SKM-1 (cell line): ENCODE data around the gene PRMT3.
A peak's percentile ranks its signal among the peaks of the same experiment; 100 is the strongest.
"Not testable (repeated sequence)": the region's sequence is repeated elsewhere in the genome, so short reads cannot be mapped to it uniquely, and the experiment has no call there.

Experiments used
- DNase-seq: peaks from one replicate; lab custom pipeline; 2025; ENCODE audit not compliant: unreplicated experiment; lab: John Stamatoyannopoulos, UW

Gene PRMT3

GRCh38 chr11:20373568-20374209, 13.8 kb upstream of the PRMT3 start:
- DNase-seq: no peak

GRCh38 chr11:20374741-20375300, 12.7 kb upstream of the PRMT3 start:
- DNase-seq: no peak

GRCh38 chr11:20376162-20376730, 11.3 kb upstream of the PRMT3 start:
- DNase-seq: no peak

GRCh38 chr11:20385996-20386395, 1.5 kb upstream of the PRMT3 start:
- DNase-seq: not testable (repeated sequence)

GRCh38 chr11:20388096-20389055, 860 bp downstream of the PRMT3 start:
- DNase-seq: peak; percentile 10

GRCh38 chr11:20397281-20397680, 9.8 kb downstream of the PRMT3 start:
- DNase-seq: peak; percentile 17

GRCh38 chr11:20399498-20399897, 12.0 kb downstream of the PRMT3 start:
- DNase-seq: no peak

- no peak for DNase-seq
These were observed 15.5 kb downstream of the PRMT3 start for GRCh38 chr11:20403059-20403458.

- DNase-seq: no peak
These were observed 19.0 kb downstream of the PRMT3 start for GRCh38 chr11:20406484-20406883.

GRCh38 chr11:20407344-20407743, 19.8 kb downstream of the PRMT3 start:
- DNase-seq: no peak

GRCh38 chr11:20415432-20415831, 27.9 kb downstream of the PRMT3 start:
- DNase-seq: no peak

GRCh38 chr11:20417771-20418170, 30.3 kb downstream of the PRMT3 start:
- no peak for DNase-seq

GRCh38 chr11:20421946-20422345, 34.4 kb downstream of the PRMT3 start:
- no peak for DNase-seq

GRCh38 chr11:20429216-20429615, 41.7 kb downstream of the PRMT3 start:
- no peak for DNase-seq

- no peak for DNase-seq
These were observed 51.1 kb downstream of the PRMT3 start for GRCh38 chr11:20438637-20439036.

GRCh38 chr11:20443596-20443995, 56.1 kb downstream of the PRMT3 start:
- DNase-seq: no peak

GRCh38 chr11:20444535-20444934, 57.0 kb downstream of the PRMT3 start:
- DNase-seq: no peak

GRCh38 chr11:20448834-20449233, 61.3 kb downstream of the PRMT3 start:
- no peak for DNase-seq

- DNase-seq: no peak
These were observed 63.3 kb downstream of the PRMT3 start for GRCh38 chr11:20450829-20451228.

GRCh38 chr11:20451568-20451967, 64.1 kb downstream of the PRMT3 start:
- no peak for DNase-seq

- DNase-seq: no peak
These were observed 65.1 kb downstream of the PRMT3 start for GRCh38 chr11:20452585-20452984.
